Sigmoid colon (tissue), 7 donors: ENCODE measurements around the gene CYP2A7. TPM values are rescaled to one million over a fixed set of nuclear protein-coding genes. Genes with fewer than 3 reads are reported as not detected.
A peak's percentile ranks its signal among the peaks of the same experiment; 100 is the strongest.
"Not testable (repeated sequence)": the region's sequence is repeated elsewhere in the genome, so short reads cannot be mapped to it uniquely, and the experiment has no call there.

Experiments used
- DNase-seq: peaks from one replicate; pipeline ENCODE4 v3.0.0-alpha.2; 2019
- H3K27ac ChIP-seq, 4 donors: fragments of 200-600 bp; sonication (generic); one replicate each; pipeline ENCODE4 v1.5.1; 2016 to 2019; ENCODE audit warnings: mild to moderate bottlenecking in 1 of 4
- H3K27me3 ChIP-seq, 3 donors: fragments of 200-600 bp; sonication (generic); one replicate each; pipeline ENCODE4 v1.5.1; 2019; ENCODE audit warnings: mild to moderate bottlenecking in 1 of 3
- H3K36me3 ChIP-seq, 4 donors: fragments of 200-600 bp; sonication (generic); one replicate each; pipeline ENCODE4 v1.5.1; 2016 to 2019
- H3K4me1 ChIP-seq, 4 donors: fragments of 200-600 bp; sonication (generic); one replicate each; pipeline ENCODE4 v1.5.1; 2017 to 2019
- H3K4me3 ChIP-seq, 4 donors: fragments of 200-600 bp; sonication (generic); one replicate each; pipeline ENCODE4 v1.5.1; 2017 to 2019; ENCODE audit warnings: mild to moderate bottlenecking in 2 of 4, moderate library complexity in 1 of 4
- H3K9me3 ChIP-seq, 4 donors: fragments of 200-600 bp in 3 of 4; sonication (generic) in 3 of 4; one replicate each; pipeline versions ENCODE4 v1.5.1 to v1.6.1; 2013 to 2019
- EP300 ChIP-seq, 4 donors: sonication (generic); formaldehyde crosslinking; IDR thresholded peaks; one replicate each; pipeline ENCODE4 v1.6.1; 2017; ENCODE audit warnings: antibody characterized with exemption in 4 of 4
- POLR2A ChIP-seq, 2 donors: fragments of 450-650 bp; IDR thresholded peaks; one replicate each; pipeline ENCODE4 v1.6.1; 2016; ENCODE audit warnings: antibody characterized with exemption in 2 of 2, mild to moderate bottlenecking in 2 of 2, moderate library complexity in 2 of 2
- POLR2AphosphoS5 ChIP-seq, 4 donors: sonication (generic); formaldehyde crosslinking; IDR thresholded peaks; one replicate each; pipeline ENCODE4 v1.6.1; 2017; ENCODE audit warnings: antibody characterized with exemption in 4 of 4
- WGBS, 2 donors: extraction: QIAGEN DNeasy Blood & Tissue Kit; methylation state at CpG; one replicate each; pipeline ENCODE4 v1.1.7; 2013; 5-methylcytosine and 5-hydroxymethylcytosine counted together
- intact Hi-C: fragments of 100-400 bp; cut with DNase I; formaldehyde crosslinking; loops from one replicate; pipeline ENCODE4 v1.15.1; 2023
- polyA plus RNA-seq, 3 donors: library from polyadenylated mRNA; stranded (reverse); fragments of 200-250 nt; gene quantifications; one replicate each; pipeline ENCODE4 v1.2.3, GENCODE V29; 2013
- total RNA-seq, 4 donors: library from RNA; depleted of rRNA; stranded (reverse); fragments of >200 nt; gene quantifications; one replicate each; pipeline ENCODE4 v1.1.0, GENCODE V29; 2016
- TF ChIP-seq, protein P1 (sequence below), 4 experiments: fragments of 450-650 bp in 3 of 4; fragments of 200-600 bp in 1 of 4; IDR thresholded peaks; one replicate each; pipeline ENCODE4 v1.5.1; 2016 to 2019; ENCODE audit warnings: antibody characterized with exemption in 4 of 4, mild to moderate bottlenecking in 3 of 4, moderate library complexity in 2 of 4
- donor health status: healthy with polysubstance abuse.
- donor health status: Bipolar disorder and iron deficiency.
- donor health status: healthy.

CYP2A7 gene
- total and polyA plus RNA-seq, 7 donors, result 0.36 TPM; not detected in 6

DNA sequence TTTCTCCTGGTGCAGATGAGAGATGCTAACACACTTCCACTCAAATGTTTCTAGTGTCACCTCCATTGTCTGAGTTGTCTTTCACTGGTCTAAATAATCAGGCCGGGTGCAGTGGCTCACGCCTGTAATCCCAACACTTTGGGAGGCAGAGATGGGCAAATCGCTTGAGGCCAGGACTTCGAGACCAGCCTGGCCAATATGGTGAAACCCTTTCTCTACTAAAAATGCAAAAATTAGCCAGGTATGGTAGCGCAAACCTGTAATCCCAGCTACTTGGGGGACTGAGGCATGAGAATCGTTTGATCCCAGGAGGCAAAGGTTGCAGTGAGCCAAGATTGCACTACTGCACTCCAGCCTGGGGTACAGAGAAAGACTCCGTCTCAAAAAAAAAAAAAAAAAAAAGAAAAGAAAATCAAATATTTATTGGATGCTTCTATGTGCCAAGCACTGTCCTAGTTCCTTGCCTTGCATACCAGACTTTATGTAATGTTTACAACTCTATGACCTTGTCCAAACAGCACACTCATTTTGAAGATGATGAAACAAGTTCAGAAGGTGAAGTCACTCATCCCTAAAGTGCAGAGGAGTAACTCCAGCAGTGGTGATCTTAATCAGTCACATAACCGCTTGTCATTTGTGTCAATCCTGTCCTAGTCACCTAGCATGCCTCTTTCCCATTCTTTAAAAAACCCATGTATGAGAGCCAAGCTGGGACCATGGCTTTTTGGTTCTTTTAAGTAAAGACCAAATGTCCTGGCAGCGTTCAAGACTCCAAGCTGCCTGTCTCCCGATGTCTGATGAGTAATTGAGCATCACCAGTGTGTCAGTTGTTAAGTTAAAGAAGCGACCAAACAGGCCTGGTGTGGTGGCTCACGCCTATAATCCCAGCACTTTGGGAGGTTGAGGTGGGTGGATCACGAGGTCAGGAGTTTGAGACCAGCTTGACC is 15.1 kb upstream of the CYP2A7 start:
- H3K4me3 ChIP-seq, H3K36me3 ChIP-seq, DNase-seq, intact Hi-C loops, H3K27me3 ChIP-seq, H3K9me3 ChIP-seq, H3K27ac ChIP-seq: not testable (repeated sequence)
- WGBS, 2 donors, result 86 to 88% methylated on average over 13 of the region's 13 CpGs
- peak in 2 of 4 donors; percentile 23 to 31 for TF ChIP-seq POLR2AphosphoS5 (IDR thresholded peaks at IDR 0.05)
- peaks cover 0 to 13% (median 5%) of the 10 kb centered on the region in 4 donors for H3K4me1 ChIP-seq

DNA sequence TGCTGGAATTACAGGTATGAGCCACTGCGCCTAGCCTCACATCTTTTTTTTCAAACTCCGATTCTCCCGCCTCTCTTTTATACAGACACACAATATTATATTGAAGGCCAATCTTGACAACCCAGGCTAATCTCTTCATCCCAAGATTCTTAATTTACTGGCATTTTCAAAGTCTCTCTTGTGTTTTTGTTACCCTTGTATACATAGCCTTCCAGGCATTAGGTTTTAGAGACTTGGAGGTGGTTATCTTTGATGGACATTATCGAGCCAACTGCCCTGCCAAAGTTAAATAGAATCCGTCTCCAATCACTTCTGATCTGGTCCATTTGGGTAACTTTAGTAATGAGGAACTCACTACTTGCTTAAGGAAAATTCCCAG is 14.4 kb upstream of the CYP2A7 start:
- 93% methylated on average over 5 of the region's 5 CpGs for WGBS, 2 donors

DNA sequence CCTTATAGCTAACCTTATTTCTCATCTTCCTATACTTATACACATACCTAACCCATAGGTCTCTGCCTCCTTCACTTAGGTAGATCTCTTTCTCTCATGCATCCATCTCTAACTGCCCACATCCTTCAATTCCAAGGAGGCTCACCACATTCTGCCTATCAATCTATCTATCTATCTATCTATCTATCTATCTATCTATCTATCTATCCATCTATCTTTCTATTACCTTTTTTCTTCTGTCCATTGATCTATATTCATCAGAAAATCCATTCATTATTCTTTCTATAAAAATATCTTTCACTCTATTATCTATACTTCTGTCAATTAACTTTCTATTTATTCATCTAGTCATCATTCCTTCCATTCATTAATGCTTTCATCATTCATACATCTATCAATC is 11.1 kb upstream of the CYP2A7 start:
- no peak for TF ChIP-seq POLR2A (IDR thresholded peaks at IDR 0.05)
- TF ChIP-seq, protein P1, sequence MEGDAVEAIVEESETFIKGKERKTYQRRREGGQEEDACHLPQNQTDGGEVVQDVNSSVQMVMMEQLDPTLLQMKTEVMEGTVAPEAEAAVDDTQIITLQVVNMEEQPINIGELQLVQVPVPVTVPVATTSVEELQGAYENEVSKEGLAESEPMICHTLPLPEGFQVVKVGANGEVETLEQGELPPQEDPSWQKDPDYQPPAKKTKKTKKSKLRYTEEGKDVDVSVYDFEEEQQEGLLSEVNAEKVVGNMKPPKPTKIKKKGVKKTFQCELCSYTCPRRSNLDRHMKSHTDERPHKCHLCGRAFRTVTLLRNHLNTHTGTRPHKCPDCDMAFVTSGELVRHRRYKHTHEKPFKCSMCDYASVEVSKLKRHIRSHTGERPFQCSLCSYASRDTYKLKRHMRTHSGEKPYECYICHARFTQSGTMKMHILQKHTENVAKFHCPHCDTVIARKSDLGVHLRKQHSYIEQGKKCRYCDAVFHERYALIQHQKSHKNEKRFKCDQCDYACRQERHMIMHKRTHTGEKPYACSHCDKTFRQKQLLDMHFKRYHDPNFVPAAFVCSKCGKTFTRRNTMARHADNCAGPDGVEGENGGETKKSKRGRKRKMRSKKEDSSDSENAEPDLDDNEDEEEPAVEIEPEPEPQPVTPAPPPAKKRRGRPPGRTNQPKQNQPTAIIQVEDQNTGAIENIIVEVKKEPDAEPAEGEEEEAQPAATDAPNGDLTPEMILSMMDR (IDR thresholded peaks at IDR 0.05), result no peak
- intact Hi-C loops, result no loop called here
- peaks cover 0 to 13% (median 5%) of the 10 kb centered on the region in 4 donors for H3K4me1 ChIP-seq
- H3K27ac ChIP-seq, result no peak overlapping the region
- no peaks in the 10 kb centered on the region for H3K9me3 ChIP-seq
- H3K4me3 ChIP-seq, result no peak overlapping the region
- no peaks in the 10 kb centered on the region for H3K27me3 ChIP-seq
- H3K36me3 ChIP-seq, result no peaks in the 10 kb centered on the region
- no peak for DNase-seq

More for the DNA sequence above, 14.4 kb upstream of the CYP2A7 start:
- TF ChIP-seq EP300 (IDR thresholded peaks at IDR 0.05), result no peak
- TF ChIP-seq, protein P1 (IDR thresholded peaks at IDR 0.05), result no peak
- no peak for TF ChIP-seq POLR2AphosphoS5 (IDR thresholded peaks at IDR 0.05)
- TF ChIP-seq POLR2A (IDR thresholded peaks at IDR 0.05), result no peak
- Histone ChIP-seq H3K27ac (no peak overlapping the region), H3K4me1 (peaks cover 0 to 13% (median 5%) of the 10 kb centered on the region in 4 donors), H3K27me3 (no peaks in the 10 kb centered on the region), H3K4me3 (no peak overlapping the region), H3K36me3 (no peaks in the 10 kb centered on the region), H3K9me3 (no peaks in the 10 kb centered on the region)
- intact Hi-C loops, result no loop called here
- no peak for DNase-seq

DNA sequence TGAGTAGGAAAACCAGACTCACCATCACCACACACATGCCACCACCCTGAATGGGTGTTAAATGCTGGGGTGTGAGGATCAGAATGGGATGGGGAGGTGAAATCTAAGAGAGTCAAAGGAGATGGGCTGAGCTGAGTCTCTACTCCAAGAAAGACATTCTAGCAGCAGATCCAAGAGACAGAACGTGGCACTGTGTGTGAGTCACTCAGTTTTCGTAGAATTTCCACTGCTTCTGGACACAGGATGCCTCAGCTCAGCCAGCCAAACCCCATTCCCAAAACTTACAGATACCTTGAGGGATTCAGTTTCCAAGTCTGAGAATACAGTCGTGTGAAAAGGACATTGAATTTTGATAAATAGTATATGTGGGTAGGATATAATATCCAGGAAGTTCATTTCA is 7.3 kb upstream of the CYP2A7 start:
- TF ChIP-seq, protein P1 (IDR thresholded peaks at IDR 0.05), result no peak
- no peak for TF ChIP-seq EP300 (IDR thresholded peaks at IDR 0.05)
- no peak for TF ChIP-seq POLR2AphosphoS5 (IDR thresholded peaks at IDR 0.05)
- no peak for TF ChIP-seq POLR2A (IDR thresholded peaks at IDR 0.05)
- H3K4me1 ChIP-seq, result no peaks in the 10 kb centered on the region
- no peak overlapping the region for H3K27ac ChIP-seq
- no peaks in the 10 kb centered on the region for H3K27me3 ChIP-seq
- H3K4me3 ChIP-seq, result no peak overlapping the region
- intact Hi-C loops, result no loop called here
- no peak for DNase-seq
- no peaks in the 10 kb centered on the region for H3K36me3 ChIP-seq
- H3K9me3 ChIP-seq, result no peaks in the 10 kb centered on the region
- 68 to 73% methylated on average over 3 of the region's 3 CpGs for WGBS, 2 donors

DNA sequence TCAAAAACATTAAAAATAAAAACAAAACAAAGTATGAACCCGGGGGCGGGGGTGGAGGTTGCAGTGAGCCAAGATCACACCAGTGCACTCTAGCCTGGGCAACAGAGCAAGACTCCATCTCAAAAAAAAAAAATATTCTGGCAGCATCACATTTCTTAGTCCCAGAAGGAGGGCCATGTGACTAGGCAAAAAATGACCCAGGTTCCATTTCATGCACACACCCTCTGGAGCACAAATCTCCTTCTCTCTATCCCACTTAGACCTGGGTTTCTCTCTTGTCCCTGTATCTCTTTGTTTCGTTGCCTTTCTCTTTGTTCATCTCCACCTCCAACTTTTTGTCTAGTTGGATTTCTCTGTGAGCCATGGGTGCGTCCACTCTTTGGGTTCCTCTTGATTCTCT is 6.2 kb upstream of the CYP2A7 start:
- no peak for TF ChIP-seq POLR2A (IDR thresholded peaks at IDR 0.05)
- TF ChIP-seq, protein P1 (IDR thresholded peaks at IDR 0.05), result no peak
- no peak for TF ChIP-seq POLR2AphosphoS5 (IDR thresholded peaks at IDR 0.05)
- Histone ChIP-seq H3K9me3 (no peaks in the 10 kb centered on the region), H3K36me3 (no peaks in the 10 kb centered on the region), H3K4me1 (no peaks in the 10 kb centered on the region), H3K4me3 (no peak overlapping the region), H3K27me3 (no peaks in the 10 kb centered on the region), H3K27ac (no peak overlapping the region)
- intact Hi-C loops, result no loop called here
- DNase-seq, result no peak
- 87 to 90% methylated on average over 4 of the region's 4 CpGs for WGBS, 2 donors

DNA sequence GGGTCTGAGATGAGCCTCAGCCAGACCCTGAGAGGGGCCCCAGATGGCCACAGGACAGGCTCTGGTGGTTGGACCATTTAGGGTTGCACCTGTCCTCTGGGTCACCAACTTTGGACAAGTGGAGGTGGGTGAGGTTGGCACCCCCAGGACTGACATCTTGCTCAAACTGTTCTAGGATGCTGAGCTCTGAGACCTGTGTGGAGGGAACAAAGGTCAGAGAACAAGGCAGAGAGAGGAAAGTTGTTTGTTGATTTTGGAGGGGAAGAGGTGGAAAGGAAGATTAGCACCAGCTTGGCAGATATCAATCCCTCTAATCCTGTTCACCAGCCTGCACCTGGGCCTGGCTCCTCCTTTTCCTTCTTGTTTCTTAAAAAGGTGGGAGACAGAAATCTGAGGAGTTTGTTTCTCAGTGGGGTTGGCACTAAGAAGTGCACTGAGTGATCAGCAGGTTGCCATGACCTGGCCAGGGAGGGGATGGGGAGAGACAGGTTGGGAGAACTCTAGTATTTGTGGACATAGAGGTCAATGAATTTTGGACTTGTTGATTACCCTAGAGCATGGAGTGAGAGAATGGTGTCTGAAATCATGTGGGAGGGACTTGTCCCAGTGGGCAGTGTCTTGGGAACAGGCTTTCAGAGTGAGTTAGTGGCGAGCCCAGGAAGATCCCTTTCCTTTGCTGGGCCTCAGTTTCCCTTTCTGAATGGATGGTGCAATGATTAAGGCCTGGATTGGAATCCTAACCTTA is 2.3 kb upstream of the CYP2A7 start:
- H3K36me3 ChIP-seq, DNase-seq, H3K9me3 ChIP-seq, H3K4me1 ChIP-seq, intact Hi-C loops, H3K27me3 ChIP-seq, H3K4me3 ChIP-seq, H3K27ac ChIP-seq: not testable (repeated sequence)
- WGBS, 2 donors, result no CpG with 5 or more reads among the region's 1 CpG

DNA sequence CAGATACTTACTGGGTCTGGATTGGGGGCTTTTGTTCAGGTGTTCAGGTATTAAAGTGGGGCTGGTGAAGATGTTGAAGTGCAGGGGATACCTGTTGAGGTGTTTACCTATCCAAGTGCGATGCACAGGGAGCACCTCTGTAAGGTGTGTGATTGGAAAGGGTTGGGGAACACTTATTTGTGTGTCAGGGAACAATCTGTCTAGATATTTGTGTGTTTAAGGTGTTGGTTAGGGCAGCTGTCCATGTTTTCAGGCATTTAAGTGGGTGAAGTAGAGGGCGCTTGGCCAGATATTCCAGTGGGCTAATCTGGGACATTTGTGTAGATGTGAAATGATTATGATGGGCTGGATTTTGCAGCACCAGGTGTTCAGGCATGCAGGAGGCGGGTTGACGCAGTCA is 2.7 kb downstream of the CYP2A7 start:
- peaks cover 0 to 23% (median 0%) of the 10 kb centered on the region in 3 donors for H3K27me3 ChIP-seq
- H3K27ac ChIP-seq, H3K9me3 ChIP-seq, DNase-seq, H3K4me3 ChIP-seq, H3K36me3 ChIP-seq, H3K4me1 ChIP-seq, intact Hi-C loops: not testable (repeated sequence)
- 71 to 86% methylated on average over 4 of the region's 4 CpGs for WGBS, 2 donors

DNA sequence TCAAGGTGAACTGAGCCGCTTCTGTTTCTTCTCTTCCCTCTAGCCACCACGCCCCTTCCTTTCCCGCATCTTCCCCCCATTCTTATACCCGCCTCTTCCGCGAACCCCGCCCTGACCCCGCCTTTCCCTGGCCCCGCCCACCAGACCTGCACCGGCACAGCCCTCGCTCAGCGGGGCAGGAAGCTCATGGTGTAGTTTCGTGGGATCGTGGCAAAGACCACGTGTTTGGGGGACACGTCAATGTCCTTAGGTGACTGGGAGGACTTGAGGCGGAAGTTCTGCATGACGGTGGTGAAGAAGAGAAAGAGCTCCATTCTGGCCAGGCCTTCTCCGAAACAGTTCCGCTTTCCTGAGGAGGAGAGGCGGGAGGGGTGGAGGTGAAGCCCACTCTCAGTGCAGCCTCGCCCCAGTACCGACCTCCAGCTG is 6.5 kb downstream of the CYP2A7 start:
- peaks cover 0 to 23% (median 0%) of the 10 kb centered on the region in 3 donors for H3K27me3 ChIP-seq
- H3K36me3 ChIP-seq, H3K27ac ChIP-seq, H3K4me1 ChIP-seq, H3K4me3 ChIP-seq, H3K9me3 ChIP-seq, intact Hi-C loops: not testable (repeated sequence)
- WGBS, 2 donors, result 3 to 30% methylated on average over 19 to 20 of the region's 23 CpGs
- DNase-seq, result peak; percentile 75
